GM19025 (cell line): Measurements from ENCODE around the gene TAF8.

Experiments
- ATAC-seq: cut with Tn5 transposase; IDR thresholded peaks from one replicate; pipeline ENCODE4 v1.9.1; 2021; ENCODE audit warnings: mild to moderate bottlenecking, low read depth, moderate library complexity; ENCODE audit not compliant: unreplicated experiment

Gene TAF8

GRCh38 chr6:42095094-42095493 lies 44.8 kb downstream of the TAF8 start:
- no peak for ATAC-seq

DNA sequence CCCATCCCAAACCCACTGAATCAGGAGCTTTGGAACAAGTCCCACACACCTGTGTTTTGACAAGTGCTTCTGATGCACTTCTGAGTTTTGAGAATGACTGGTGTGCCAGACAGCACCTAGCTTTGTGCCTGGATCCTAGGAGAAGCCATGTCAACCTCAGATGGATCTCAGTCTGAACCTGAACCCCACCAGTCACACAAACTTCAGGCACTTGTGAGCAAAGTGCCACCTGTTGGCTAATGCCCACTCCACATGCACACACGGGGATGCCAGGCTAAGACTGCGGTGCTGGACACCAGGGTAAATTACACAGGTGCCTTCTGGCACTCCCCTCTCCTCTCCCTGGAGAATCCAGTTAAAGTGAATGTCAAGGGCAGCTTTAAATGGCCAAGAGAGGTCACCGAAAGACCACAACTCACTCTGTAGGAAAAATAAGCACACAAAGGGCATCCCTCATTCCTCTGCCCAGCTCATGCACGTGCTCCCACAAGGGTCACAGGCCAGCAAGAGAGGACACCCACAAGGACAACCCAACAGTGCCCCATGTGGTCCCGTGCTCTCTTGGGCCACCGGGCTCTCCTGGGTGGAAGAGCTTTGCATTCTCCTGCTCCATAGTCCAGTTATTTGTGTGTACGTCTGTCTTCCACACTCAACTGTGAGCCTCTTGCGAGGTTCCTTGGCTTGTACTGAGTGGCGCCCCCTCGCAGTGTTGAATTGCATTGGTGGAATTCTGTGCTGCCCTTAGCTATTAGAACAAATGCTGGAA lies 45.6 kb downstream of the TAF8 start:
- ATAC-seq: no peak

- no peak for ATAC-seq
Observed at GRCh38 chr6:42099340-42100028, 49.2 kb downstream of the TAF8 start.

- no peak for ATAC-seq
Observed at GRCh38 chr6:42100029-42100901, 49.9 kb downstream of the TAF8 start.

DNA sequence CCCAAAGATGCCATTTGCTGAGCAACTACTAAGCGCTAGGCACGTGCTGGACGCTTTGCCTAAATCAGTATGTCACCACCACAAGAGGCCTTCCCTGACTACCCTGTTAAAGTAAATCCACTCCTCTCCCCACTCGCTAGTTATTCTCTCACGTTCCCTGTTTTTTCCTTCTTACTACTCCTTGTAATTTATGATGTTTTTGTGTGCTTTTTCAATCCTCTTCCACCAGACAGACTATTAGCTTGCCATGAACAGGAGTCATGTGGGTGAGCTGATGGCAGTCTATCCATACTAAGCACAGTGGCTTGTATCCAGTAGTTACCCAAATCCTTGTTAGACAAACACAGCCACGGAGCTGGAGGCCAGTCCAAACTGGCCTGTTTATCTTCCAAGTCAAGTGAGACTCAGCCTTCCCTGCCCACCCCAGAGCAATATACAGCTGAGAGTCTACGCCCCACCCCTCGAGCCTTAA lies 50.9 kb downstream of the TAF8 start:
- ATAC-seq: no peak

DNA sequence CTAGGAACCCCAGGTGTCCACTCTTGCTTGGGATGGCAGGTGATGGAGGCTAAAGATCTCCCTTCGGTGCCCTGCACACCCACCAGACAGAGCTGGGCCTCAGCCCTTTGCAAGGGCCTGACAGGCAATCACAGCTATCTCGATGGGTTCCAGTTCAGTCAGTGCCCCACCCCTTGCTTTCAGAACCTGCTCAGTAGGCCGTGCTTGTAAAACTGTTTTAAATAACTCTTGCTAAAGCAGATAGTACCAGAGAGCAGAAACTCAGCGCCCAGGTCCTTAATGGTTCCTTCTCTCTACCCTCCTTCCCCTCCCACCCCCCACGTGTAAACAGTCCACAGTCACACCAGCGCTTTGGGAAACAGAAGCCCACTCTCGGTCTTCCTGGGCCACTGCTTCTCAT lies 52.9 kb downstream of the TAF8 start:
- no peak for ATAC-seq

DNA sequence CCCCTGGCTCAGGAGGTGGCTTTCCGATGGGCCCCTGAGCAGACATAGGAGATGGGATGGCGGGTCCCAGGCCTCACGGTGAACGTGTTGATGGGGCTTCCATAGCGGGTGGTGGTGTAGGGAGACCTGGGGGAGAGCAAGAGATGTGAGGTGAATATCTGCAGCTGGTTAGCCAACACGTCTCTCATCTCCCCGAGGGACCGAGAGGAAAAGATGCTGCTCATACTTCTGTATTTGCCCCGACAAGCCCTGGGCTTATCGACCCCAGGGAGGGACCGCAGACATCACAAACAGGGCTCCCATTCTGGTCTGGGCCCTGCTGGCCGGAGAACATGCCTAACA lies 53.4 kb downstream of the TAF8 start:
- ATAC-seq: no peak

- no peak for ATAC-seq
Observed at GRCh38 chr6:42104095-42104803, 53.9 kb downstream of the TAF8 start.

- ATAC-seq: no peak
Observed at GRCh38 chr6:42104804-42105125, 54.4 kb downstream of the TAF8 start.

DNA sequence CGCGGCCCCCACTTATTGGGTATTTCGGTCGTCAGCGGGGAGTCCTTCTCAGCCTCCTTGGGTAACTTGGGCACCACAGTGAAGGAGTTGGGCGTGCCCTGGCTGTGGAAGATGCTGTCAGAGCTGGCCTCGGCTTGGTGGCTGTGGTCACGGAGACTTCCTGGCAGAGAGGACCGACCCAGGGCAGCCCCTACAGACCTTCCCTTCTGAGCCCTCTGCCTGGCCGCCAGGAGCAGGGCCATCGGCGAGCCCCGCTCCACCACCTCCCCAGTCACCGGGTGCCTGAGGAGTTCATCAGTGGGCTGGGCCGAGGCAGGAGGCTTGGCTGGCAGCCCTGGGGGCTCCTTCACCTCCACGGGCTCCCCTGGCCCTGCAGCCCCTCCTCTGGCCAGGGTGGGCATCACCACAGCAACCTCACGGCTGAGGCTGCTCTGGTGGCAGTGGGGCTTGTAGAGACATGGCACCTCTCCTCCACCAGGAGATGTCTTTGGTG lies 54.9 kb downstream of the TAF8 start:
- ATAC-seq: no peak

GRCh38 chr6:42105709-42106108 lies 55.4 kb downstream of the TAF8 start:
- ATAC-seq: no peak

- no peak for ATAC-seq
Observed at GRCh38 chr6:42106112-42107023, 56.0 kb downstream of the TAF8 start.

- no peak for ATAC-seq
Observed at GRCh38 chr6:42108071-42108470, 57.7 kb downstream of the TAF8 start.

DNA sequence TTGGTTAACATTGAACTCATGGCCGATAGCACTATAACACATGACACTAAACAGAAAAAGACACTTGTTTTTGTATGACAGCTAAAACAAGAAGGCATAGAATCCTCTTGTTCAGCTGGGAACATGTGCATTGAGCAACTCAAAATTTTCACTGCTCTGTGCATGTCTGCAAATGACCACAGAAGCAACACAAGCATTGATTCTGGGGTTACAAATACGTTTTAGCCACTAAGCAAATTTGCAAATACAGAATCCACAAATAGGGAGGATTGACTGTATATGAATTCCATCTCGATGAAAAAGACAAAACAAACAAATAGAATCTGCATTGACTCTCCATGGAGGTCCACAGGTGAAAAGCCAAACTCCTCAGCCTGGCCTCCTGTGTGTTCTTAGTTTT lies 60.4 kb downstream of the TAF8 start:
- ATAC-seq: no peak

DNA sequence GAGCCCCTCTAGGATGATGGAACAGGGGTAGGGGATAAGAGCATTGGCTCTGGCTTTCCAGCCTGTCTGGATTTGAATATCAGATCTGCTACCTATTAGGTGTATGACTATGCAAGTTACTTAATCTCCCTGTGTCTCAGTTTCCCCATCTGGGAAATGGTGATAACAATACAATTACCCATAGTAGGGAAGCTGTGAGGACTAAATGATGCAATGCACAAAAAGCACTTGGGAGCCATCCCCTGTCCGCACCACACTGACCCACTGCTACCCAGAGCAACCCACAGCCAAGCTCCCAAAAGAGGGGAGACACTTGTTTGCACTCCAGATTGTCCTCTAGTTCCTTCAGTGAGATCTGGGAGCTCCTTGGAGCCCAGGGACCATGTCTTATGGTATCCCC lies 62.0 kb downstream of the TAF8 start:
- no peak for ATAC-seq

DNA sequence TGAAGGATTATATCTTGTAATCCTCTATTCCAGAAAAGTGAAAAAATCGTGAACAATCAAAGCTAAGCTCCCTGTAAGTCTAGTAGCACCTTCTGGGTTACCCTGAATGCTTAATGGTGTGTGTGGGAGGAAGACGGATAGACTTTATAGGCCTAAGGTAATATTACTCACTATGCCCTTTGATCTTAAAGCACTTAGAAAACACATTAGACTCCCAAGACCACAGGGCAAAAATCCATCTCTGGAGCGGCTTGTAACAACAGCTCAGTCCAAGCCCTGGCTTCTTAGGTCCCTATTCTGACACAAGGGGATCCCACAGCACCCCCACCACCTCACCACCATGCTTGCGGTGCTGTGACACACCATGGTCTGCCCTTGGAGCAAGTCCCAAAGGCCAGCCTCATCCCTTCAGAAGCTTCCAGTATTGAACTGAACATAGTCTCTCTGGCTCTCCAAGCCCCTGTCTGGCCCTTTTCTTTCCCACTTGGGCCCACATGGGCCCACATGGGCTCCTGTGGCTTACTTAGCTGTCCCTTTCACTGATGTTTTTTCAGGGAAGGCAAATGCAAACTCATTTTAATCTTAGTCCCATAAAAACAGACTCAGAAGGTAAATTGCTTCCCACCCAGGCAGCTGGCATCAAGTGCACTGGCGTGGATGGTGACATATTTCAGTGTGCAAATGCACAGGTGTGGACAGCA lies 63.8 kb downstream of the TAF8 start:
- ATAC-seq: no peak

- no peak for ATAC-seq
Observed at GRCh38 chr6:42117843-42118161, 67.5 kb downstream of the TAF8 start.

DNA sequence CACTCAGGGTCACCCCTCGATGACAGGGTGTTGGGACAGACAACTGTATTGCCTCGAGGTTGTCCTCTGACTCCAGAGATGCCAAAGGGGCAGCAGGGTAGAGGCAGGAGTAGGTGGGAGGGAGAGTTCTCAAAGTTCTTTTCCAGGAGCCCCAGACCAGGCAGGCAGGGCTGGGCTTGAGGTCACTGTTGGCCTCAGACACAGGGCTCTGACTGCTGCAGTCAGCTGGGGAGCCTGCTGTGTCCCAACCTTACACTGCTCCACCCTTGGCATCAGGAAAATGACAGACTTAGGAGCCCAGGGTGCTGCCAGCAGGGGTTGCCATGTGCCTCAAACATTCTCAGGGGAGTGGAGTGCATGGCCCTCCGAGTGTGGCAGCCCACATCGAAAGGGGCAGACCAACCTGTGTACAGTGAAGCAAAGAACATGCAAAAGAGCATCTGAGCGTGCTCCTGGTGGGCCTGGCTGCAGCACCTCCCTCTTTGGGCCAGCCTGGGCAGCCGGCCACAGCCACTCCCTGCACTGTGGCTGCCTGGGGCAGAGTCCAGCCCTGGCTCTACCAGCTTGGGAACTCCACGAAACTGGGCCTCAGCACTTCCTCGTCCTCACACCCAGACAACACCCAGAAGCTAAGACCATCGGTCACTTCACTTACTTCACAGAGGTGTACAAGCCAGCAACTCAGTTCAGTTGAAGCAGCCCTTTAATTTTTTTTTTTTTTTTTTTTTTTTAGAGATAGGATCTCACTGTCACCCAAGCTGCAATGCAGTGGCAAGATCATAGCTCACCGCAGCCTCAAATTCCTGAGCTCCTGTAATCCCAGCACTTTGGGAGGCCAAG lies 68.1 kb downstream of the TAF8 start:
- ATAC-seq: no peak
